Nephron (organoid): ENCODE data around the gene CPEB4.

Experiments used
- H3K27ac Mint-ChIP-seq, 3 experiments: 2 replicates each; pipeline ENCODE4 v1.8.0; 2020; ENCODE audit warnings: mixed read lengths in 3 of 3, mild to moderate bottlenecking in 2 of 3, moderate library complexity in 1 of 3
- H3K27me3 Mint-ChIP-seq: 2 replicates; pipeline ENCODE4 v1.8.0; 2021; ENCODE audit warnings: low read depth, mild to moderate bottlenecking, moderate library complexity, mixed read lengths
- H3K36me3 Mint-ChIP-seq: 2 replicates; pipeline ENCODE4 v1.8.0; 2020; ENCODE audit warnings: low read depth, mixed read lengths
- H3K4me1 Mint-ChIP-seq: 2 replicates; pipeline ENCODE4 v1.8.0; 2020; ENCODE audit warnings: mixed read lengths
- H3K4me3 Mint-ChIP-seq, 3 experiments: 2 replicates each; pipeline ENCODE4 v1.8.0; 2020; ENCODE audit warnings: mild to moderate bottlenecking in 3 of 3, mixed read lengths in 3 of 3, moderate library complexity in 2 of 3
- H3K9me3 Mint-ChIP-seq: 2 replicates; pipeline ENCODE4 v1.8.0; 2020; ENCODE audit warnings: mixed read lengths
- CTCF ChIP-seq, 3 experiments: fragments of 200-600 bp; sonication (generic); IDR thresholded peaks; one replicate each; pipeline ENCODE4 v1.5.0; 2021; ENCODE audit warnings: antibody characterized with exemption in 3 of 3; ENCODE audit not compliant: unreplicated experiment in 3 of 3

The CPEB4 gene

GRCh38 chr5:173917788-173918786 is 29.9 kb downstream of the CPEB4 start:
- H3K27me3 Mint-ChIP-seq: no peaks in the 10 kb centered on the region
- no peaks in the 10 kb centered on the region for H3K9me3 Mint-ChIP-seq
- no peak overlapping the region for H3K27ac Mint-ChIP-seq
- H3K36me3 Mint-ChIP-seq: peaks cover 4% of the 10 kb centered on the region
- H3K4me1 Mint-ChIP-seq: peaks cover 24% of the 10 kb centered on the region
- TF ChIP-seq CTCF (IDR thresholded peaks at IDR 0.05; ENCODE audit: unreplicated experiment in 3 of 3): no peak
- no peak overlapping the region for H3K4me3 Mint-ChIP-seq

- Mint-ChIP-seq H3K4me1 (peaks cover 38% of the 10 kb centered on the region), H3K27ac (no peak overlapping the region), H3K9me3 (no peaks in the 10 kb centered on the region), H3K36me3 (no peaks in the 10 kb centered on the region), H3K27me3 (no peaks in the 10 kb centered on the region), H3K4me3 (no peak overlapping the region)
- TF ChIP-seq CTCF (IDR thresholded peaks at IDR 0.05; ENCODE audit: unreplicated experiment in 3 of 3): no peak
These were observed 31.3 kb downstream of the CPEB4 start for GRCh38 chr5:173919443-173919842.

GRCh38 chr5:173920024-173920753 is 32.0 kb downstream of the CPEB4 start:
- H3K9me3 Mint-ChIP-seq: no peaks in the 10 kb centered on the region
- H3K4me1 Mint-ChIP-seq: peaks cover 45% of the 10 kb centered on the region
- TF ChIP-seq CTCF (IDR thresholded peaks at IDR 0.05; ENCODE audit: unreplicated experiment in 3 of 3): no peak
- no peak overlapping the region for H3K4me3 Mint-ChIP-seq
- no peaks in the 10 kb centered on the region for H3K27me3 Mint-ChIP-seq
- H3K36me3 Mint-ChIP-seq: no peaks in the 10 kb centered on the region
- no peak overlapping the region for H3K27ac Mint-ChIP-seq

- no peak for TF ChIP-seq CTCF (IDR thresholded peaks at IDR 0.05; ENCODE audit: unreplicated experiment in 3 of 3)
- H3K27ac Mint-ChIP-seq: peak overlapping the region in 2 of 3 experiments; percentile 42 to 49
- peaks cover 44% of the 10 kb centered on the region for H3K4me1 Mint-ChIP-seq
- no peaks in the 10 kb centered on the region for H3K27me3 Mint-ChIP-seq
- no peaks in the 10 kb centered on the region for H3K36me3 Mint-ChIP-seq
- no peaks in the 10 kb centered on the region for H3K9me3 Mint-ChIP-seq
- H3K4me3 Mint-ChIP-seq: no peak overlapping the region
These were observed 32.9 kb downstream of the CPEB4 start for GRCh38 chr5:173920866-173921555.

- Mint-ChIP-seq H3K27ac (no peak overlapping the region), H3K4me1 (peaks cover 47% of the 10 kb centered on the region), H3K36me3 (no peaks in the 10 kb centered on the region), H3K9me3 (no peaks in the 10 kb centered on the region), H3K27me3 (no peaks in the 10 kb centered on the region), H3K4me3 (no peak overlapping the region)
- no peak for TF ChIP-seq CTCF (IDR thresholded peaks at IDR 0.05; ENCODE audit: unreplicated experiment in 3 of 3)
These were observed 34.4 kb downstream of the CPEB4 start for GRCh38 chr5:173922527-173922926.
